CD4-positive, alpha-beta memory T cell (primary cell): ENCODE results near the gene PPFIA4. TPM values are rescaled to one million over a fixed set of nuclear protein-coding genes. Genes with fewer than 3 reads are reported as not detected.

Experiments used
- CTCF ChIA-PET: fragments of 350-600 bp; sonication (Branson Sonifier 250); formaldehyde crosslinking; loops from one replicate; lab custom pipeline; 2021; ENCODE audit warnings: inconsistent platforms; ENCODE audit not compliant: partially characterized antibody; lab: Charles Lee
- POLR2A ChIA-PET: fragments of 350-600 bp; sonication (Branson Sonifier 250); formaldehyde crosslinking; loops from one replicate; lab custom pipeline; 2021; ENCODE audit not compliant: partially characterized antibody; lab: Charles Lee
- DNase-seq, 5 donors: peaks; one replicate each; pipeline versions ENCODE4 v3.0.0 to v3.0.0-alpha.2; 2020 to 2022; ENCODE audit warnings: mixed read lengths in 1 of 5
- H3K27ac ChIP-seq: one replicate; pipeline ENCODE4 v1.7.0; 2013; ENCODE audit warnings: low read depth, low read length
- H3K27me3 ChIP-seq: 2 replicates; pipeline ENCODE4 v1.7.0; 2013; ENCODE audit warnings: mild to moderate bottlenecking, low read length, moderate library complexity; ENCODE audit not compliant: insufficient read depth
- H3K36me3 ChIP-seq: 2 replicates; pipeline ENCODE4 v1.7.0; 2013; ENCODE audit warnings: mild to moderate bottlenecking, low read length, moderate library complexity; ENCODE audit not compliant: insufficient read depth
- H3K4me1 ChIP-seq: 2 replicates; pipeline ENCODE4 v1.7.0; 2013; ENCODE audit warnings: mild to moderate bottlenecking, low read length, moderate library complexity; ENCODE audit not compliant: insufficient read depth
- H3K4me3 ChIP-seq, 2 donors: one replicate each; pipeline ENCODE4 v1.7.0; 2013; ENCODE audit warnings: low read length in 2 of 2, mild to moderate bottlenecking in 1 of 2
- H3K9me3 ChIP-seq, 2 donors: one replicate each; pipeline ENCODE4 v1.7.0; 2013; ENCODE audit warnings: low read length in 2 of 2, control low read depth in 1 of 2; ENCODE audit not compliant: control insufficient read depth in 1 of 2
- H3K27ac Mint-ChIP-seq, 7 donors: one replicate each; pipeline ENCODE4 v1.8.0; 2020 to 2021; ENCODE audit warnings: mixed read lengths in 7 of 7, mild to moderate bottlenecking in 6 of 7, inconsistent platforms in 3 of 7, moderate library complexity in 3 of 7
- H3K27me3 Mint-ChIP-seq, 2 donors: one replicate each; pipeline ENCODE4 v1.8.0; 2020 to 2021; ENCODE audit warnings: mixed read lengths in 2 of 2
- H3K36me3 Mint-ChIP-seq, 2 donors: one replicate each; pipeline ENCODE4 v1.8.0; 2020 to 2021; ENCODE audit warnings: mixed read lengths in 2 of 2, inconsistent platforms in 1 of 2, mild to moderate bottlenecking in 1 of 2
- H3K4me1 Mint-ChIP-seq, 4 donors: one replicate each; pipeline ENCODE4 v1.8.0; 2020 to 2021; ENCODE audit warnings: mixed read lengths in 4 of 4, mild to moderate bottlenecking in 1 of 4
- H3K4me3 Mint-ChIP-seq, 8 donors: one replicate each; pipeline ENCODE4 v1.8.0; 2020 to 2021; ENCODE audit warnings: mixed read lengths in 8 of 8, mild to moderate bottlenecking in 7 of 8, moderate library complexity in 6 of 8, inconsistent platforms in 3 of 8
- H3K9me3 Mint-ChIP-seq, 8 donors: one replicate each; pipeline ENCODE4 v1.8.0; 2020 to 2021; ENCODE audit warnings: mixed read lengths in 8 of 8, mild to moderate bottlenecking in 5 of 8, inconsistent platforms in 3 of 8, moderate library complexity in 1 of 8
- intact Hi-C: fragments of 100-400 bp; cut with micrococcal nuclease; formaldehyde crosslinking; loops from one replicate; pipeline ENCODE4 v1.15.1; 2023
- polyA plus RNA-seq, 2 donors: library from polyadenylated mRNA; unstranded; fragments of 300-500 nt; fragmentation: Illumina TruSeq; gene quantifications; one replicate each; pipeline ENCODE4 v1.2.3, GENCODE V29; 2021
- total RNA-seq, 2 experiments: library from RNA; stranded (reverse); gene quantifications; one replicate each; pipeline ENCODE4 v1.2.3, GENCODE V29; 2021

Gene PPFIA4
- total and polyA plus RNA-seq, 4 experiments from 2014 or later, result 1.4 to 1.5 TPM; not detected in 2

DNA sequence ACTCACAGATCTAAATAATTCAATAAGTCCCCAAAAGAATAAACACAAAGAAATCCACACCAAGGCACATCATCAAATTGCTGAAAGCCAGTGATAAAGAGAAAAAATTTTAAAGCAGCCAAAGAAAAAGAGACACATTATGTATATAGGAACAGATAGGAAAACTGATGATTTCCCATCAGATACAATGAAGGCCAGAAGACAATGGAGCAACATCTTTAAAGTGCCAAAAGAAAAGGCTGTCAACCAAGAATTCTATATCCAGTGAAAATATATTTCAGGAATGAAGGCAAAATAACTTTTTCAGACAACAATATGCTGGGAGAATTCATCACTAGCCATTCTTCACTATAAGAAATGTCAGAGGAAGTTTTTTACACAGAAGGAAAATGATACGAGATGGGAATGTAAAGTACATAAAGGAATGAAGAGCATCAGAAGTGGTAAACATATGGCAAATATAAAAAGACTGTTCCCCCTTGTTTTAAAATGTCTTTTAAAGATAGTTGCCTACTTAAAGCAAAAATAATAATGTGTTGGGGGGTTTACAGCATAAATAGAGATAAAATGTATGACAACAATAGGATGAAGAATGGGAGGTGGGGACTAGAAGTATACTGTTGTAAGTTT lies 68.9 kb downstream of the PPFIA4 start:
- ChIA-PET CTCF (no interaction called here), POLR2A (no interaction called here)
- Histone ChIP-seq H3K36me3 (no peaks in the 10 kb centered on the region), H3K27me3 (no peaks in the 10 kb centered on the region), H3K27ac (no peak overlapping the region), H3K4me3 (no peak overlapping the region), H3K9me3 (no peaks in the 10 kb centered on the region), H3K4me1 (no peaks in the 10 kb centered on the region)
- DNase-seq, result no peak
- intact Hi-C loops, result no loop called here
- H3K36me3 Mint-ChIP-seq, result peaks cover 0 to 1% of the 10 kb centered on the region in 2 donors
- H3K9me3 Mint-ChIP-seq, result peaks cover 2 to 39% (median 26%) of the 10 kb centered on the region in 8 donors
- H3K27ac Mint-ChIP-seq, result no peak overlapping the region
- H3K27me3 Mint-ChIP-seq, result peaks cover 14 to 15% of the 10 kb centered on the region in 2 donors
- H3K4me1 Mint-ChIP-seq, result no peaks in the 10 kb centered on the region
- no peak overlapping the region for H3K4me3 Mint-ChIP-seq

DNA sequence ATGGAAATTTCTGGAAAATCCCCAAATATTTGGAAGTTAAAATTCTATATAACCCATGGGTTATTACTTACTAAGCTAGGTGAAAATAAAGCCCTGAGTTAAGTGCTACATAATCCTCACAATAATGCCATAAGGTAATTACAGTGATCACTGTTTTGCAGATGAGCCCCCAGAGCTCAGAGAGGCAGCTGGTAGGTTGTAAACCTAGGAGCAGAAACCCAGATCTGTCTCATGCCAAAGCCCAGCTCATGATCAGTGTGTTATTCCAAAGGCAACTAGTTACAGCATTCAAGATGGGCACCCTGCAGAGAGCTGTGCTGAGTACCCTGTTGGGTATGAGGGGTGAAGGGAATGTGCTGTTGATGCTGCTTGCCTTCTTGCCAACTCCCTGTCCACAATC lies 70.3 kb downstream of the PPFIA4 start:
- intact Hi-C loops, result no loop called here
- no peaks in the 10 kb centered on the region for H3K9me3 ChIP-seq
- H3K27ac ChIP-seq, result no peak overlapping the region
- no peak overlapping the region for H3K27ac Mint-ChIP-seq
- peaks cover 0 to 1% of the 10 kb centered on the region in 2 donors for H3K36me3 Mint-ChIP-seq
- H3K4me3 ChIP-seq, result no peak overlapping the region
- peaks cover 2 to 39% (median 25%) of the 10 kb centered on the region in 8 donors for H3K9me3 Mint-ChIP-seq
- no peaks in the 10 kb centered on the region for H3K36me3 ChIP-seq
- ChIA-PET CTCF (no interaction called here), POLR2A (no interaction called here)
- H3K27me3 Mint-ChIP-seq, result peaks cover 8 to 16% of the 10 kb centered on the region in 2 donors
- no peaks in the 10 kb centered on the region for H3K4me1 ChIP-seq
- H3K4me3 Mint-ChIP-seq, result no peak overlapping the region
- no peaks in the 10 kb centered on the region for H3K27me3 ChIP-seq
- no peaks in the 10 kb centered on the region for H3K4me1 Mint-ChIP-seq
- DNase-seq, result no peak

DNA sequence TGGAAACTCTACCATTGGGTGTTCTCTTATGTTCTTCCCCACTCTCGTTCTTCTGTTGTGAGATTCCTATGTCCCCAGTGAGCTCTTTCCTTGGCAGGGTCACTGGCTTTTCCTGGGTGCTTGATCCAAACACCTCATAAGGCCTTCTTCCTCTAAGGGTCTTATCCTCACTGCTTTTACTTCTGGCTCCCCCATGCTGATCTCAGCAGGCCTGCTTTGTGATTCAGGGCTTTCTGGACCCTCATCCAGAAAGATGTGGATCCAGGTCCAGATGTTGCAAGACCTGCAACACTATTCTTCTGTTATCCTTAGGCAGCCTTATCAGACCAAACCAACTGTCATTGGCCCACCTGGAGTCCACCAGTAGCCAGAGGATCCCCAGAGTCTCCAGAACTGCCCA lies 70.7 kb downstream of the PPFIA4 start:
- no peak for DNase-seq
- Histone ChIP-seq H3K27me3 (no peaks in the 10 kb centered on the region), H3K9me3 (no peaks in the 10 kb centered on the region), H3K4me1 (no peaks in the 10 kb centered on the region), H3K36me3 (no peaks in the 10 kb centered on the region), H3K27ac (no peak overlapping the region), H3K4me3 (no peak overlapping the region)
- H3K36me3 Mint-ChIP-seq, result peaks cover 0 to 1% of the 10 kb centered on the region in 2 donors
- intact Hi-C loops, result no loop called here
- H3K27ac Mint-ChIP-seq, result no peak overlapping the region
- H3K27me3 Mint-ChIP-seq, result peaks cover 8 to 18% of the 10 kb centered on the region in 2 donors
- H3K4me1 Mint-ChIP-seq, result no peaks in the 10 kb centered on the region
- H3K4me3 Mint-ChIP-seq, result no peak overlapping the region
- H3K9me3 Mint-ChIP-seq, result peaks cover 2 to 39% (median 25%) of the 10 kb centered on the region in 8 donors
- ChIA-PET POLR2A (no interaction called here), CTCF (no interaction called here)

DNA sequence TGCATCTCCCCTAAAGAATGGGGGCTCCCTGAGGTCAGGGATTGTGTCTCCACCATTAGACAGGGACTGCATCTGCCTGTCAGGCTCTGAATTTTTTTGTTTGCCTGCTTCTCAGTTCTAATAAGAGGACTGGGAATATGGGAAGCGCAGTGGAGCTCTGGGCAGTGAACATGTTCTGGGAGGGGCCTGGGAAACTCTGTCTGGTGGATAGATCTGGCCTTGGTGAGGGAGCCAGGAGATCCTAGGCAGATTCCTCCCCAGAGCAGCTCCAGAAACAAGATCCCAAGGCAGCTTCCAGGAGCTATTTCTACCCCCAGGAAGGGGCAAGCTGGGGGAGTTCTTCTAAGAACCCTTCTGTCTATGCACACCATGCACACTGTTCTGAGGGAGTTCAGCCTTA lies 72.2 kb downstream of the PPFIA4 start:
- Mint-ChIP-seq H3K4me3 (no peak overlapping the region), H3K36me3 (peaks cover 0 to 1% of the 10 kb centered on the region in 2 donors), H3K27ac (no peak overlapping the region), H3K27me3 (peaks cover 12 to 15% of the 10 kb centered on the region in 2 donors), H3K9me3 (peaks cover 2 to 35% (median 25%) of the 10 kb centered on the region in 8 donors), H3K4me1 (no peaks in the 10 kb centered on the region)
- Histone ChIP-seq H3K9me3 (no peaks in the 10 kb centered on the region), H3K36me3 (no peaks in the 10 kb centered on the region), H3K4me1 (no peaks in the 10 kb centered on the region), H3K27ac (no peak overlapping the region), H3K4me3 (no peak overlapping the region), H3K27me3 (no peaks in the 10 kb centered on the region)
- intact Hi-C loops, result no loop called here
- ChIA-PET CTCF (no interaction called here), POLR2A (no interaction called here)
- no peak for DNase-seq

DNA sequence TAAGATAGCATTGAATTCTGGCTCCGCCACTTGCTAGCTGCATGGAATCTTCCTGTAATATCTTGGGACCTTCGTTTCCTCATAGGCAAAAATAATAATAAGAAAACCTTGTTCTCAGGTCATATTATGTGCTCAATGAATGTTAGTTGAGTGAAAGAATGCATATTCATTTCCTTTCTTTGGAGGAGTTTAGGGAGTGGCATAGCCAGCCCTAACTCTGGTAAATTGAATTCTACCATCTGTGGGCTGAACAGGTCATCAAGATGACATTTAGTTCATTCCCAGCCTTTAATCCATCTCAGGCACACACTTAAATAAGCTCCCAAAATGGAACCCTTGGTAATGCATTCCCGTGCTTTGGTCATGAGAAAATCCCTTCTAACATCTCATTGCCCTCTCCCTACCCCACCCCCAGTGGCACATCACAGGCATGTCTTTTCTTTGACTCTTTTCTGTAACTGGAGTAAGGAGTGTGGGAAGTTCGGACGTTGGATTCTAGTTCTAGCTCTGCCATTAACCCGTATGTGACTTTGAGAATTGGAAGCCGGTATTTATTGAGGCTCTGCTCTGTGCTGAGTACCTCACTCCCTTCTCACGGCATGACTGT lies 72.7 kb downstream of the PPFIA4 start:
- ChIA-PET POLR2A (no interaction called here), CTCF (no interaction called here)
- intact Hi-C loops, result no loop called here
- no peak overlapping the region for H3K4me3 ChIP-seq
- no peak overlapping the region for H3K27ac Mint-ChIP-seq
- H3K9me3 Mint-ChIP-seq, result peaks cover 2 to 32% (median 23%) of the 10 kb centered on the region in 8 donors
- no peaks in the 10 kb centered on the region for H3K4me1 Mint-ChIP-seq
- H3K27me3 Mint-ChIP-seq, result peaks cover 12 to 15% of the 10 kb centered on the region in 2 donors
- H3K9me3 ChIP-seq, result no peaks in the 10 kb centered on the region
- H3K4me3 Mint-ChIP-seq, result no peak overlapping the region
- H3K36me3 ChIP-seq, result no peaks in the 10 kb centered on the region
- H3K27me3 ChIP-seq, result no peaks in the 10 kb centered on the region
- peaks cover 0 to 1% of the 10 kb centered on the region in 2 donors for H3K36me3 Mint-ChIP-seq
- no peak overlapping the region for H3K27ac ChIP-seq
- H3K4me1 ChIP-seq, result no peaks in the 10 kb centered on the region
- no peak for DNase-seq

DNA sequence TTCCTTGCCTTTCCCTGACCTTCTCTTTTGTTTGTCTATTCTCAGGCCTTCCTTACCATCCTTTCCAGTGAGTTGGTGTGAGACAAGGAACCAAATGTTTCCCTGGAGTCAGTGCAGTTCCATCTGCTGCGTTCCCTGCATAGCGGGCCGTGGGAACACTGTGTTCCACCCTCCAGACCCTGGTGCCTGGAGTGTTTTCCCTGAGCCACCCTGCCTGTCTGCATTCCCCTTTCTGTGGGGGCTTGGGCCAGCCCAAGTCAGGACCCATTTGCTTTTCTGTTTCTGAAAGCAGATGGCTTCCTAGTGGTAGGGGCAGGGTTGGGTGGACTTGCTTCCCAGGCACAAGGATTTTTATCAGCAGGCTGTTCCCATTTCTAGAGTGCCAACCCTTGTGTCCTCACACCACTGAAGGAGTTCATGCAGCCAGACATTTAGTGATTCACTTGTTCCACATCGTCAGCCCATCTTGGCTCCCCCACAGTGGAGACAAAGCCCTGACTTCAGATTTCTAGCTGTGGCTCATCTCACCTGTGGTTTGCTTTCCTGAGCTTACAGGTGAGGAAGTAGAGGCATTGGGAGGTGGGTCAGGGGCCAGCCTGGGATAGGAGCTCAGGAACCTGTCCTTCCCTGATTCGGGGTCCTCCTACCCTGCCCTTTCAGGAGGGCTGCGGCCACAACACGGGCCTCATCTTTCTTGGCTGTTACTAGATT lies 73.7 kb downstream of the PPFIA4 start:
- Mint-ChIP-seq H3K27me3 (peaks cover 12 to 17% of the 10 kb centered on the region in 2 donors), H3K9me3 (peaks cover 2 to 25% (median 16%) of the 10 kb centered on the region in 8 donors), H3K36me3 (no peaks in the 10 kb centered on the region), H3K4me1 (no peaks in the 10 kb centered on the region), H3K27ac (no peak overlapping the region), H3K4me3 (no peak overlapping the region)
- H3K27ac ChIP-seq, result no peak overlapping the region
- no peaks in the 10 kb centered on the region for H3K9me3 ChIP-seq
- H3K36me3 ChIP-seq, result no peaks in the 10 kb centered on the region
- no peak for DNase-seq
- no peaks in the 10 kb centered on the region for H3K27me3 ChIP-seq
- no peaks in the 10 kb centered on the region for H3K4me1 ChIP-seq
- intact Hi-C loops, result no loop called here
- POLR2A ChIA-PET, result no interaction called here
- CTCF ChIA-PET, result interaction anchor here (1.6 kb wide), 1 partner anchor 48 kb away, joined by 3 read pairs; no protein-coding TSS in a partner anchor
- H3K4me3 ChIP-seq, result no peak overlapping the region

DNA sequence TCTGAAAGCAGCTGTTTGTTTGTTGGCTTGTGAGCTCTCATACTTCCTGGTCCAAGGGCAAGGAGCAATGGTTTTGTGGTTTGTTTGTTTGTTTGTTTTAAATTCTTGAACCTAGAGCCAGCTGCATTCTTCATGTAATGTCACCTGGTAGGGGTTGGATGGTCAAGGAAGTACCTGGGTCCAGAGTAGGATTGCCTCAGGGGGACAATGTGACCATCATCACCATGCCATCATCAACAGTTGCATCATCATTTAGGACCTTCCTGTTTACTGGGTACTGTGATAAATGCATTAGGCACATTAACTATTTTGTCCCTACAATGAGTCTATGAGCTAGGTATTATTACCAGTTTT lies 74.2 kb downstream of the PPFIA4 start:
- Histone ChIP-seq H3K36me3 (no peaks in the 10 kb centered on the region), H3K9me3 (no peaks in the 10 kb centered on the region), H3K27ac (no peak overlapping the region), H3K4me1 (no peaks in the 10 kb centered on the region), H3K27me3 (no peaks in the 10 kb centered on the region), H3K4me3 (no peak overlapping the region)
- Mint-ChIP-seq H3K9me3 (peaks cover 2 to 24% (median 15%) of the 10 kb centered on the region in 8 donors), H3K27me3 (peaks cover 12 to 17% of the 10 kb centered on the region in 2 donors), H3K27ac (no peak overlapping the region), H3K36me3 (no peaks in the 10 kb centered on the region), H3K4me3 (no peak overlapping the region), H3K4me1 (no peaks in the 10 kb centered on the region)
- CTCF ChIA-PET, result interaction anchor here (1.6 kb wide), 1 partner anchor 47 kb away, joined by 3 read pairs; no protein-coding TSS in a partner anchor
- POLR2A ChIA-PET, result no interaction called here
- DNase-seq, result no peak
- intact Hi-C loops, result no loop called here
